Measurements from ENCODE around the gene MYH1.
"Not testable (repeated sequence)": the region's sequence is repeated elsewhere in the genome, so short reads cannot be mapped to it uniquely, and the experiment has no call there.

MYH1 gene

GRCh38 chr17:10518271-10519037 is at the start of gene MYH1:
Gene MYH1 (minus strand): TSS chr17:10518542. CDS start chr17:10516642, 1,900 bp downstream.
- Mint-ChIP-seq H3K4me1 (ENCODE audit: low read depth) (no peaks in the 10 kb centered on the region), H3K27ac (no peak within 1 kb of the TSS), H3K4me3 (no peak within 1 kb of the TSS), H3K9me3 (no peaks in the 10 kb centered on the region), H3K27me3 (peaks cover 6% of the 10 kb centered on the region), H3K36me3 (ENCODE audit: low read depth) (no peaks in the 10 kb centered on the region)

GRCh38 chr17:10563991-10564660 is 45.8 kb upstream of the MYH1 start:
- Mint-ChIP-seq H3K4me3 (no peak overlapping the region), H3K36me3 (ENCODE audit: low read depth) (no peaks in the 10 kb centered on the region)

GRCh38 chr17:10558049-10558448 is 39.7 kb upstream of the MYH1 start:
- H3K4me3 Mint-ChIP-seq = no peak overlapping the region
- no peaks in the 10 kb centered on the region for H3K4me1 Mint-ChIP-seq (ENCODE audit: low read depth)
- no peaks in the 10 kb centered on the region for H3K9me3 Mint-ChIP-seq

More at GRCh38 chr17:10563991-10564660, 45.8 kb upstream of the MYH1 start:
- H3K27me3 Mint-ChIP-seq = peaks cover 16% of the 10 kb centered on the region
- H3K4me1 Mint-ChIP-seq (ENCODE audit: low read depth) = no peaks in the 10 kb centered on the region
- no peaks in the 10 kb centered on the region for H3K9me3 Mint-ChIP-seq
- H3K27ac Mint-ChIP-seq = no peak overlapping the region

GRCh38 chr17:10557422-10557821 is 39.1 kb upstream of the MYH1 start:
- Mint-ChIP-seq H3K4me3 (no peak overlapping the region), H3K36me3 (ENCODE audit: low read depth) (no peaks in the 10 kb centered on the region), H3K9me3 (no peaks in the 10 kb centered on the region), H3K4me1 (ENCODE audit: low read depth) (no peaks in the 10 kb centered on the region), H3K27ac (no peak overlapping the region), H3K27me3 (peaks cover 8% of the 10 kb centered on the region)

More at GRCh38 chr17:10558049-10558448, 39.7 kb upstream of the MYH1 start:
- H3K36me3 Mint-ChIP-seq (ENCODE audit: low read depth) = no peaks in the 10 kb centered on the region
- H3K27me3 Mint-ChIP-seq = peaks cover 8% of the 10 kb centered on the region
- no peak overlapping the region for H3K27ac Mint-ChIP-seq

- no peaks in the 10 kb centered on the region for H3K36me3 Mint-ChIP-seq (ENCODE audit: low read depth)
- H3K9me3 Mint-ChIP-seq = no peaks in the 10 kb centered on the region
- no peak overlapping the region for H3K27ac Mint-ChIP-seq
- no peak overlapping the region for H3K4me3 Mint-ChIP-seq
- H3K27me3 Mint-ChIP-seq = peaks cover 8% of the 10 kb centered on the region
- H3K4me1 Mint-ChIP-seq (ENCODE audit: low read depth) = no peaks in the 10 kb centered on the region
Measured at GRCh38 chr17:10556301-10557005, 38.1 kb upstream of the MYH1 start.

- Mint-ChIP-seq H3K36me3 (ENCODE audit: low read depth) (no peaks in the 10 kb centered on the region), H3K27ac (no peak overlapping the region), H3K4me1 (ENCODE audit: low read depth) (no peaks in the 10 kb centered on the region), H3K4me3 (no peak overlapping the region), H3K9me3 (no peaks in the 10 kb centered on the region), H3K27me3 (peaks cover 19% of the 10 kb centered on the region)
Measured at GRCh38 chr17:10550014-10550413, 31.7 kb upstream of the MYH1 start.

GRCh38 chr17:10549096-10549842 is 30.9 kb upstream of the MYH1 start, which contains the start of gene MYH2:
Gene MYH2 (minus strand): TSS chr17:10549658. CDS start chr17:10547920, 1,738 bp downstream.
- no peaks in the 10 kb centered on the region for H3K9me3 Mint-ChIP-seq
- no peak within 1 kb of the TSS for H3K4me3 Mint-ChIP-seq
- peaks cover 17% of the 10 kb centered on the region for H3K27me3 Mint-ChIP-seq
- no peaks in the 10 kb centered on the region for H3K36me3 Mint-ChIP-seq (ENCODE audit: low read depth)
- H3K27ac Mint-ChIP-seq = no peak within 1 kb of the TSS
- no peaks in the 10 kb centered on the region for H3K4me1 Mint-ChIP-seq (ENCODE audit: low read depth)

GRCh38 chr17:10547351-10547750 is 29.0 kb upstream of the MYH1 start:
- no peaks in the 10 kb centered on the region for H3K9me3 Mint-ChIP-seq
- H3K36me3 Mint-ChIP-seq (ENCODE audit: low read depth) = no peaks in the 10 kb centered on the region
- H3K4me3 Mint-ChIP-seq = no peak overlapping the region
- H3K4me1 Mint-ChIP-seq (ENCODE audit: low read depth) = no peaks in the 10 kb centered on the region
- H3K27me3 Mint-ChIP-seq = peaks cover 17% of the 10 kb centered on the region
- no peak overlapping the region for H3K27ac Mint-ChIP-seq

GRCh38 chr17:10543486-10543885 is 25.1 kb upstream of the MYH1 start:
- H3K36me3 Mint-ChIP-seq (ENCODE audit: low read depth); H3K4me1 Mint-ChIP-seq (ENCODE audit: low read depth); H3K4me3 Mint-ChIP-seq; H3K27me3 Mint-ChIP-seq; H3K27ac Mint-ChIP-seq: not testable (repeated sequence)
- H3K9me3 Mint-ChIP-seq = peaks cover 12% of the 10 kb centered on the region

- H3K27me3 Mint-ChIP-seq = not testable (repeated sequence)
Measured at GRCh38 chr17:10541179-10541578, 22.8 kb upstream of the MYH1 start.

GRCh38 chr17:10532026-10532425 is 13.7 kb upstream of the MYH1 start:
- no peaks in the 10 kb centered on the region for H3K9me3 Mint-ChIP-seq
- peaks cover 13% of the 10 kb centered on the region for H3K27me3 Mint-ChIP-seq
- H3K4me3 Mint-ChIP-seq = no peak overlapping the region
- no peaks in the 10 kb centered on the region for H3K36me3 Mint-ChIP-seq (ENCODE audit: low read depth)
- H3K27ac Mint-ChIP-seq = no peak overlapping the region
- no peaks in the 10 kb centered on the region for H3K4me1 Mint-ChIP-seq (ENCODE audit: low read depth)

More at GRCh38 chr17:10541179-10541578, 22.8 kb upstream of the MYH1 start:
- H3K9me3 Mint-ChIP-seq = peaks cover 12% of the 10 kb centered on the region
- not testable (repeated sequence) for H3K36me3 Mint-ChIP-seq (ENCODE audit: low read depth); H3K27ac Mint-ChIP-seq; H3K4me1 Mint-ChIP-seq (ENCODE audit: low read depth); H3K4me3 Mint-ChIP-seq

GRCh38 chr17:10527419-10527818 is 9.1 kb upstream of the MYH1 start:
- no peak overlapping the region for H3K27ac Mint-ChIP-seq

GRCh38 chr17:10526517-10526916 is 8.2 kb upstream of the MYH1 start:
- H3K36me3 Mint-ChIP-seq (ENCODE audit: low read depth) = no peaks in the 10 kb centered on the region
- no peak overlapping the region for H3K4me3 Mint-ChIP-seq
- H3K27me3 Mint-ChIP-seq = peaks cover 15% of the 10 kb centered on the region
- H3K27ac Mint-ChIP-seq = no peak overlapping the region
- H3K4me1 Mint-ChIP-seq (ENCODE audit: low read depth) = no peaks in the 10 kb centered on the region
- H3K9me3 Mint-ChIP-seq = no peaks in the 10 kb centered on the region

More at GRCh38 chr17:10527419-10527818, 9.1 kb upstream of the MYH1 start:
- Mint-ChIP-seq H3K36me3 (ENCODE audit: low read depth) (no peaks in the 10 kb centered on the region), H3K9me3 (no peaks in the 10 kb centered on the region), H3K4me1 (ENCODE audit: low read depth) (no peaks in the 10 kb centered on the region), H3K27me3 (peaks cover 15% of the 10 kb centered on the region), H3K4me3 (no peak overlapping the region)

- no peaks in the 10 kb centered on the region for H3K36me3 Mint-ChIP-seq (ENCODE audit: low read depth)
- peaks cover 12% of the 10 kb centered on the region for H3K27me3 Mint-ChIP-seq
- H3K4me1 Mint-ChIP-seq (ENCODE audit: low read depth) = no peaks in the 10 kb centered on the region
- no peak overlapping the region for H3K4me3 Mint-ChIP-seq
- H3K9me3 Mint-ChIP-seq = no peaks in the 10 kb centered on the region
- H3K27ac Mint-ChIP-seq = no peak overlapping the region
Measured at GRCh38 chr17:10523064-10523463, 4.7 kb upstream of the MYH1 start.
